Natural killer cell (primary cell): Measurements from ENCODE around the gene PCBP3. TPM values are rescaled to one million over a fixed set of nuclear protein-coding genes. Genes with fewer than 3 reads are reported as not detected.
A peak's percentile ranks its signal among the peaks of the same experiment; 100 is the strongest.

Source experiments
- ATAC-seq, 3 donors: fragments of 150-1000 bp in 2 of 3; fragments of 200-7000 bp in 1 of 3; cut with Tn5 transposase; 1 replicate in 1 of 3; 2 replicates in 2 of 3; pipeline ENCODE4 v1.10.0; 2021; ENCODE audit warnings: mild to moderate bottlenecking in 2 of 3, moderate library complexity in 2 of 3
- DNase-seq, 2 donors: peaks; one replicate each; pipeline versions ENCODE4 v3.0.0 to v3.0.0-alpha.2; 2013 to 2021; ENCODE audit warnings: mixed read lengths in 1 of 2
- H3K27ac ChIP-seq: one replicate; pipeline ENCODE4 v1.5.1; 2013; ENCODE audit warnings: mild to moderate bottlenecking, low read length
- H3K27me3 ChIP-seq: one replicate; pipeline ENCODE4 v1.6.1; 2013; ENCODE audit warnings: low read length; ENCODE audit not compliant: control insufficient read depth, insufficient read depth
- H3K36me3 ChIP-seq: one replicate; pipeline ENCODE4 v1.6.1; 2013; ENCODE audit warnings: low read length; ENCODE audit not compliant: control insufficient read depth, insufficient read depth
- H3K4me1 ChIP-seq: one replicate; pipeline ENCODE4 v1.6.1; 2013; ENCODE audit warnings: low read length; ENCODE audit not compliant: control insufficient read depth, insufficient read depth
- H3K4me3 ChIP-seq: one replicate; pipeline ENCODE4 v1.5.1; 2013; ENCODE audit warnings: low read length
- H3K9me3 ChIP-seq: one replicate; pipeline ENCODE4 v1.6.1; 2013; ENCODE audit warnings: low read length; ENCODE audit not compliant: control insufficient read depth, insufficient read depth
- H3K27ac Mint-ChIP-seq, 2 donors: one replicate each; pipeline ENCODE4 v1.8.0; 2022; ENCODE audit warnings: mild to moderate bottlenecking in 2 of 2, mixed read lengths in 2 of 2, moderate library complexity in 1 of 2
- H3K27me3 Mint-ChIP-seq, 2 donors: one replicate each; pipeline ENCODE4 v1.8.0; 2022; ENCODE audit warnings: low read depth in 2 of 2, mixed read lengths in 2 of 2
- H3K36me3 Mint-ChIP-seq: one replicate; pipeline ENCODE4 v1.8.0; 2022; ENCODE audit warnings: mixed read lengths
- H3K4me1 Mint-ChIP-seq, 2 donors: one replicate each; pipeline ENCODE4 v1.8.0; 2022; ENCODE audit warnings: mixed read lengths in 2 of 2
- H3K4me3 Mint-ChIP-seq: one replicate; pipeline ENCODE4 v1.8.0; 2022; ENCODE audit warnings: mild to moderate bottlenecking, moderate library complexity, mixed read lengths
- H3K9me3 Mint-ChIP-seq, 2 donors: one replicate each; pipeline ENCODE4 v1.8.0; 2022; ENCODE audit warnings: mixed read lengths in 2 of 2
- WGBS: methylation state at CpG from one replicate; pipeline ENCODE4 v1.1.7; 2013; ENCODE audit warnings: missing lambda C conversion rate; ENCODE audit not compliant: insufficient coverage; 5-methylcytosine and 5-hydroxymethylcytosine counted together
- intact Hi-C: fragments of 100-400 bp; cut with micrococcal nuclease; formaldehyde crosslinking; loops from one replicate; pipeline ENCODE4 v1.14.2; 2022
- total RNA-seq, 4 donors: library from RNA; stranded (reverse); fragments of 120-200 nt in 1 of 4; gene quantifications; one replicate each; pipeline versions ENCODE4 v1.2.3 to v1.2.4, GENCODE V29; 2013 to 2022
- TF ChIP-seq, protein P1 (sequence below): fragments of 200-600 bp; IDR thresholded peaks from one replicate; pipeline ENCODE4 v1.8.0; 2022; ENCODE audit warnings: antibody characterized with exemption

The PCBP3 gene
- total RNA-seq, 3 donors from 2014 or later (not counting 1 experiment from before 2014, with no cell fraction given): 0.50 to 3.0 (median 0.52) TPM

- no peak overlapping the region for H3K4me3 Mint-ChIP-seq
- H3K9me3 Mint-ChIP-seq: no peaks in the 10 kb centered on the region
- Histone ChIP-seq H3K27ac (no peak overlapping the region), H3K27me3 (no peaks in the 10 kb centered on the region), H3K9me3 (no peaks in the 10 kb centered on the region), H3K4me1 (peaks cover 5% of the 10 kb centered on the region), H3K36me3 (no peaks in the 10 kb centered on the region), H3K4me3 (no peak overlapping the region)
- no peaks in the 10 kb centered on the region for H3K27me3 Mint-ChIP-seq
- H3K4me1 Mint-ChIP-seq: peaks cover 0 to under 1% of the 10 kb centered on the region in 2 donors
- DNase-seq (no peak), ATAC-seq (no peak)
- intact Hi-C loops: no loop called here
- WGBS: 92% methylated on average over 11 of the region's 11 CpGs
- no peaks in the 10 kb centered on the region for H3K36me3 Mint-ChIP-seq
- no peak overlapping the region for H3K27ac Mint-ChIP-seq
- TF ChIP-seq, protein P1, sequence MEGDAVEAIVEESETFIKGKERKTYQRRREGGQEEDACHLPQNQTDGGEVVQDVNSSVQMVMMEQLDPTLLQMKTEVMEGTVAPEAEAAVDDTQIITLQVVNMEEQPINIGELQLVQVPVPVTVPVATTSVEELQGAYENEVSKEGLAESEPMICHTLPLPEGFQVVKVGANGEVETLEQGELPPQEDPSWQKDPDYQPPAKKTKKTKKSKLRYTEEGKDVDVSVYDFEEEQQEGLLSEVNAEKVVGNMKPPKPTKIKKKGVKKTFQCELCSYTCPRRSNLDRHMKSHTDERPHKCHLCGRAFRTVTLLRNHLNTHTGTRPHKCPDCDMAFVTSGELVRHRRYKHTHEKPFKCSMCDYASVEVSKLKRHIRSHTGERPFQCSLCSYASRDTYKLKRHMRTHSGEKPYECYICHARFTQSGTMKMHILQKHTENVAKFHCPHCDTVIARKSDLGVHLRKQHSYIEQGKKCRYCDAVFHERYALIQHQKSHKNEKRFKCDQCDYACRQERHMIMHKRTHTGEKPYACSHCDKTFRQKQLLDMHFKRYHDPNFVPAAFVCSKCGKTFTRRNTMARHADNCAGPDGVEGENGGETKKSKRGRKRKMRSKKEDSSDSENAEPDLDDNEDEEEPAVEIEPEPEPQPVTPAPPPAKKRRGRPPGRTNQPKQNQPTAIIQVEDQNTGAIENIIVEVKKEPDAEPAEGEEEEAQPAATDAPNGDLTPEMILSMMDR: no peak
These were observed 223.0 kb downstream of the PCBP3 start for GRCh38 chr21:45866551-45866950.

DNA sequence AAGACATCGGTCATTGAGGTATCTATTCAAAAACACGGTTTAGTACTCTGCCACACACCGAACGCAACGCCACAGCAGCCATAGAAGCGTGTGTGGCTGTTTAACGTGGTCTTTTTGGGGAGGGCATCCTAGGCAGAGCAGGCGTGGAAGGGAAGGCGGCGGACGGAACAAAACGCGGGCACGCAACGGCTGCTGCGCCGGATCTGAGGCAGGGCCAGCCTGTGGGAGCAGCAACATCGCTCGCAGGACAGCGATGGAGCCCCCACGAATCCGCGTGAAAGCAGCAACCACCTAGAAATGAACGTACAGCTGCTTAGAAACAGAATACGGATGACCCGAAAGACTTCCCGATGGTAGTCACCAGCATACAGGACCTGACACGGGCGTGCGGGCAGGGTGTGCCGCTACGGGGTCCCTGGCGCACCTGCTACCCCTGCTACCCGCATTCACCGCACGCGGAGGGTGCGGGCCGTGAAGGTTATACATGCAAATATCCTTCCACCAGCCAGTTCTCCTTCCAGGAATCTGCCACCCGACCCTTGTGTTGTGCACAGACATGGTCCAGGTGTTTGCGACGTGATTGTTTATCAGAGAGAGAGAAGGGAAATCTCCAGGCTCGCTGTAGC is 223.6 kb downstream of the PCBP3 start:
- no peaks in the 10 kb centered on the region for H3K9me3 Mint-ChIP-seq
- Histone ChIP-seq H3K9me3 (no peaks in the 10 kb centered on the region), H3K36me3 (no peaks in the 10 kb centered on the region), H3K4me1 (peaks cover 5% of the 10 kb centered on the region), H3K4me3 (no peak overlapping the region), H3K27ac (no peak overlapping the region), H3K27me3 (no peaks in the 10 kb centered on the region)
- no peaks in the 10 kb centered on the region for H3K36me3 Mint-ChIP-seq
- WGBS: 93% methylated on average over 43 of the region's 43 CpGs
- no peak for ATAC-seq
- intact Hi-C loops: no loop called here
- no peak overlapping the region for H3K4me3 Mint-ChIP-seq
- TF ChIP-seq, protein P1: no peak
- H3K27me3 Mint-ChIP-seq: no peaks in the 10 kb centered on the region
- H3K4me1 Mint-ChIP-seq: no peaks in the 10 kb centered on the region
- no peak overlapping the region for H3K27ac Mint-ChIP-seq
- no peak for DNase-seq

- Mint-ChIP-seq H3K27me3 (no peaks in the 10 kb centered on the region), H3K9me3 (no peaks in the 10 kb centered on the region), H3K4me3 (no peak overlapping the region), H3K36me3 (no peaks in the 10 kb centered on the region), H3K4me1 (no peaks in the 10 kb centered on the region), H3K27ac (no peak overlapping the region)
- no peaks in the 10 kb centered on the region for H3K9me3 ChIP-seq
- DNase-seq: no peak
- H3K27ac ChIP-seq: no peak overlapping the region
- WGBS: 96% methylated on average over 22 of the region's 22 CpGs
- H3K27me3 ChIP-seq: no peaks in the 10 kb centered on the region
- intact Hi-C loops: no loop called here
- TF ChIP-seq, protein P1: no peak
- peaks cover 5% of the 10 kb centered on the region for H3K4me1 ChIP-seq
- H3K36me3 ChIP-seq: no peaks in the 10 kb centered on the region
- H3K4me3 ChIP-seq: no peak overlapping the region
- ATAC-seq: no peak
These were observed 224.2 kb downstream of the PCBP3 start for GRCh38 chr21:45867671-45868081.

DNA sequence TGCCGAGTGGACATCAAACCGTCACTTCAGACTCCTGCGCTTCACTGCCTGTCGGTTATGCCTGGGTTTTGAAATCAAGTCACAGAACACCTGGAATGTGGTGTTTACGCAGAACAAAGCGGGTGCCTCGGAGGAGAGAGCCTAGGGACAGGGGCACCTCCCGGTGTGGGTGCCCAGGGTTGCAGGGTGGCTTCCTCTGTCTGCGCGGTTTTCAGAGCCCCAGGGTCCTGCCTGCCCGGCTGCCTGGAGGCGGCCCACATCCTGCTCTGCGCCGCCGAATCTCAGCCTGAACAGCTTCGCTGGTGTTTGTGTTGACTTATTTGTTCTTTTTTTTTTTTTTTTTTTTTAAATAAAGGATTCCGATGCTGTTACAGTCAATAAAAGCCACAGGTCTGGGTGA is 224.6 kb downstream of the PCBP3 start:
- no peak for ATAC-seq
- no peaks in the 10 kb centered on the region for H3K36me3 Mint-ChIP-seq
- H3K36me3 ChIP-seq: no peaks in the 10 kb centered on the region
- H3K27ac Mint-ChIP-seq: no peak overlapping the region
- no peak overlapping the region for H3K27ac ChIP-seq
- H3K9me3 Mint-ChIP-seq: no peaks in the 10 kb centered on the region
- WGBS: 73% methylated on average over 13 of the region's 17 CpGs
- intact Hi-C loops: no loop called here
- H3K9me3 ChIP-seq: no peaks in the 10 kb centered on the region
- H3K4me1 ChIP-seq: peaks cover 5% of the 10 kb centered on the region
- no peaks in the 10 kb centered on the region for H3K27me3 ChIP-seq
- H3K27me3 Mint-ChIP-seq: no peaks in the 10 kb centered on the region
- H3K4me1 Mint-ChIP-seq: no peaks in the 10 kb centered on the region
- H3K4me3 Mint-ChIP-seq: no peak overlapping the region
- no peak overlapping the region for H3K4me3 ChIP-seq
- DNase-seq: peak in 1 of 2 donors; percentile 18
- TF ChIP-seq, protein P1: no peak
